ENCODE data around the gene MCC.

The MCC gene

DNA sequence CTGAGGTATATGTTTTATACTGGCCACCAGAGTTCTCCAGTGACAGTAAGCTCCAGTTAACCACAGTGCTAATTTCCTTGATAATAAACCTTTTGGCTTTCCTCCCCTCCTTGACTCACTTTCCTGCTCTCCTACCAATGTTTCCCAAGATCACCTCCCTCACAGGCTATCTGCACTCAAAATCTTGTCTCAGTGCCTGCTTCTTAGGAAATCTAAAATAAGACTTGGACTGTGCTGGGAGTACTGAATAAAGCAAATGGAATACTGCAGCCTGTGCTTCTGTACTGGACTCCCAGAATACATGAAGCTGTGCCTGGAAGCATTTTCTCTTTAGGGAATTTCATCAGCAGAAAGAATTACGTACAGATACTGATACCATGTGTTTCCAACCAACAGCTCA lies 513.4 kb downstream of the MCC start:
- TF ChIP-seq, protein P1, sequence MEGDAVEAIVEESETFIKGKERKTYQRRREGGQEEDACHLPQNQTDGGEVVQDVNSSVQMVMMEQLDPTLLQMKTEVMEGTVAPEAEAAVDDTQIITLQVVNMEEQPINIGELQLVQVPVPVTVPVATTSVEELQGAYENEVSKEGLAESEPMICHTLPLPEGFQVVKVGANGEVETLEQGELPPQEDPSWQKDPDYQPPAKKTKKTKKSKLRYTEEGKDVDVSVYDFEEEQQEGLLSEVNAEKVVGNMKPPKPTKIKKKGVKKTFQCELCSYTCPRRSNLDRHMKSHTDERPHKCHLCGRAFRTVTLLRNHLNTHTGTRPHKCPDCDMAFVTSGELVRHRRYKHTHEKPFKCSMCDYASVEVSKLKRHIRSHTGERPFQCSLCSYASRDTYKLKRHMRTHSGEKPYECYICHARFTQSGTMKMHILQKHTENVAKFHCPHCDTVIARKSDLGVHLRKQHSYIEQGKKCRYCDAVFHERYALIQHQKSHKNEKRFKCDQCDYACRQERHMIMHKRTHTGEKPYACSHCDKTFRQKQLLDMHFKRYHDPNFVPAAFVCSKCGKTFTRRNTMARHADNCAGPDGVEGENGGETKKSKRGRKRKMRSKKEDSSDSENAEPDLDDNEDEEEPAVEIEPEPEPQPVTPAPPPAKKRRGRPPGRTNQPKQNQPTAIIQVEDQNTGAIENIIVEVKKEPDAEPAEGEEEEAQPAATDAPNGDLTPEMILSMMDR (conservative IDR thresholded peaks at IDR 0.05; ENCODE audit: low read length), result no peak
- peak; percentile 33 for DNase-seq (ENCODE audit: low read depth)
- H3K4me3 ChIP-seq (ENCODE audit: low read length), result no peak overlapping the region

DNA sequence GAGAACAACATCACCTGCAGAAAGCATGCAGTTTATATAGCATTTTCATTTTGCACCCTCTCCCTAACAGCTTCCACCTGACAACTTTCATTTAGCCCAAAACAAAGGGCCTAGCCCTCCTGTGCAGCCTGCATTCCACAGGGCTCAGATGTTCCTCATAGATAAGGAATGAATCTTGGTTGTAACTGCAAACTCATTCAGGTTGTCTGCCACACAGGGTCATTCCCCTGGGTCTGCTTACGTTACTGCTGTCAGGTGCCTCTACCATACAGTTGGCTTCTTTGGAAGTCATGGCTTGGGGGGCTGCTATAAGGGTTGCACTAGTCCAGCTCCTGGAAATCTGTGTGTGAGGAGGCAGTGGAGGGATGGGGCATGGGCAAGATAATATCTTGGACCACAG lies 514.3 kb downstream of the MCC start:
- H3K4me3 ChIP-seq (ENCODE audit: low read length), result no peak overlapping the region
- TF ChIP-seq, protein P1 (conservative IDR thresholded peaks at IDR 0.05; ENCODE audit: low read length), result no peak
- DNase-seq (ENCODE audit: low read depth), result no peak

DNA sequence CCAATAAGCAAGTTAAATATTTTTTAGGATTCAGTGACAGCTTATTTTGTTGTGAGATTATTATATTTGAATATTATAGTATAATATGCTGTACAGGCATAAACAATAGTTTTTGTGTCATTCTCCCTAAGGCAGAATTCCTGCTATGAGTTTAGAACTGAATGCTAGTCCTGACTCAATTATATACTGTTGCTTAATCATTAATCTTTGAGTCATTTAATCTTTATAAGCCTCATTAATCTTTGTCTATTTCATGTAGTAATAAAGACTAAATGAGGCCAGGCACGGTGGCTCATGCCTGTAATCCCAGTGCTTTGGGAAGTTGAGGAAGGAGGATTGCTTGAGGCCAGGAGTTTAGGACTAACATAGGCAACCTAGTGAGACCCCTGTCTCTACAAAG lies 515.2 kb downstream of the MCC start:
- no peak overlapping the region for H3K4me3 ChIP-seq (ENCODE audit: low read length)
- TF ChIP-seq, protein P1 (conservative IDR thresholded peaks at IDR 0.05; ENCODE audit: low read length), result no peak
- DNase-seq (ENCODE audit: low read depth), result no peak

All from AG10803 (cell line).